Muscle layer of colon (tissue), 2 donors: ENCODE data around the gene SUMO3.
A peak's percentile ranks its signal among the peaks of the same experiment; 100 is the strongest.

ENCODE experiments used
- H3K27ac ChIP-seq: one replicate; pipeline ENCODE4 v1.7.0; 2013; ENCODE audit warnings: low read depth, mild to moderate bottlenecking, low read length, moderate library complexity
- H3K27me3 ChIP-seq, 2 donors: one replicate each; pipeline ENCODE4 v1.7.0; 2013; ENCODE audit warnings: low read length in 2 of 2, mild to moderate bottlenecking in 2 of 2; ENCODE audit not compliant: insufficient read depth in 2 of 2, control insufficient read depth in 1 of 2
- H3K36me3 ChIP-seq: one replicate; pipeline ENCODE4 v1.7.0; 2013; ENCODE audit warnings: mild to moderate bottlenecking, low read length; ENCODE audit not compliant: insufficient read depth
- H3K4me1 ChIP-seq: one replicate; pipeline ENCODE4 v1.7.0; 2013; ENCODE audit warnings: mild to moderate bottlenecking, low read length; ENCODE audit not compliant: insufficient read depth
- H3K4me3 ChIP-seq, 2 donors: one replicate each; pipeline ENCODE4 v1.7.0; 2013; ENCODE audit warnings: low read length in 2 of 2, low read depth in 1 of 2, mild to moderate bottlenecking in 1 of 2, moderate library complexity in 1 of 2
- H3K9ac ChIP-seq: one replicate; pipeline ENCODE4 v1.7.0; 2013; ENCODE audit warnings: low read length
- H3K9me3 ChIP-seq: one replicate; pipeline ENCODE4 v1.7.0; 2013; ENCODE audit warnings: mild to moderate bottlenecking, low read length
- donor health status: abdominal sarcoma.
- donor health status: Adenocarcinoma of cecum.

Gene SUMO3

DNA sequence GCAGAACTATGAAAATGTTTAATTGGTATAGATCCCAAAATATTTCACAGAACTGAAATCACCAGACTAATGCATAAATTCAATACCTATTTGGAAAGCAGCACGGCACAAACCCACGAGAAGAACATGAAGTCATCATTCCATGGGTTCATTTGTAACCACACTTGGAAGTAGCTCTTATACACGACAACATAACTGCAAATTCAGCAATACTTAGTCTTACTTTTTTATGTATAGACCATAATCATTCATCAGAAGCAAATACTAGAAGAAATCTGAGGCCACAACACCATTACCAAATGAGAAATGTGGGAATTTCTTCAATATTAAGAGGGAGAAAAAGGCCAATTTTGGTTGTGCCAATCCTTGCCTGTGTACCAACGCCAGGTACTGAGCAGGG is 12.0 kb downstream of the SUMO3 start:
- H3K36me3 ChIP-seq, result peaks cover 57% of the 10 kb centered on the region
- peaks cover 3% of the 10 kb centered on the region for H3K4me1 ChIP-seq
- H3K9me3 ChIP-seq, result no peaks in the 10 kb centered on the region
- H3K9ac ChIP-seq, result no peak overlapping the region
- H3K27ac ChIP-seq, result no peak overlapping the region
- H3K4me3 ChIP-seq, result no peak overlapping the region
- H3K27me3 ChIP-seq, result no peaks in the 10 kb centered on the region

DNA sequence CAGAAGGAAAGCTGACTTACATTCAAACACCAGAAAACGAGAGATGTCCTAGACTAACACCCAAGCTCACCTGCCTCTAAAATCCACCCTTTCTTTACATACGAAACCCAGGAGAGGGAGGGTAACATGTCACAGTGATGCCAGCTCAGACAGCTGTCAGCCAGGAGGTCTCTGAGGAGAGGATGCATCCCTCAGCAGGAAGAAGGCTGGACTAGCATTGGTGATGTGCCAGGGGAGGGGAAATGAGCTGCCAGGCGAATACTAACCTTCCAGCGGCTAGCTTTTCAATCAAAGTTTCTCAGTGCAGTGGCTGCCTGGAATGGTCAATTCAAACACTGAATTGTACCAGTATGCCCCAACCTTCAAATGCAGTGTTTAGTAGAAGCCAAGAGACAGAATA is 12.6 kb downstream of the SUMO3 start:
- Histone ChIP-seq H3K36me3 (peaks cover 54% of the 10 kb centered on the region), H3K9me3 (no peaks in the 10 kb centered on the region), H3K9ac (no peak overlapping the region), H3K4me3 (no peak overlapping the region), H3K27ac (no peak overlapping the region), H3K27me3 (no peaks in the 10 kb centered on the region), H3K4me1 (peaks cover 9% of the 10 kb centered on the region)

DNA sequence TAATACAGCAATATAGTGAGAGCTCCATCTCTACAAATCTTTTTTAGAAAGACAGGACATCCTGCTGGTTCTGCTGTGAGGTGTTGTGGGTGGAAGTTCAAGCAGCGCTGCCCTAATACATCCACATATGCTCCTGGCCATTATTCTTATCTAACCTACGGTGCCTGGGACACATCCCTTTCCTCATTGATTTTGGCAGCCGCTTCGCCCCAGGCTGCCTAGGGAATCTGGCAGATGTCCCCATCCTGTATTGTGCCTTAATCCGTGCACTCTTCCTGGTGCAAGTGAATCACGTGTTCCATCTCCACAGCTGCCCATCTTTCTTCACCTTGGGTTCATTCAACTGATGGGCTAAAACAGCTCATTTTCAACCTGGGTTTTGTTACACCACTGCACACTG is 13.1 kb downstream of the SUMO3 start:
- H3K4me3 ChIP-seq, result no peak overlapping the region
- no peaks in the 10 kb centered on the region for H3K9me3 ChIP-seq
- H3K9ac ChIP-seq, result no peak overlapping the region
- H3K27ac ChIP-seq, result no peak overlapping the region
- no peaks in the 10 kb centered on the region for H3K27me3 ChIP-seq
- H3K4me1 ChIP-seq, result peaks cover 14% of the 10 kb centered on the region
- peaks cover 50% of the 10 kb centered on the region for H3K36me3 ChIP-seq

DNA sequence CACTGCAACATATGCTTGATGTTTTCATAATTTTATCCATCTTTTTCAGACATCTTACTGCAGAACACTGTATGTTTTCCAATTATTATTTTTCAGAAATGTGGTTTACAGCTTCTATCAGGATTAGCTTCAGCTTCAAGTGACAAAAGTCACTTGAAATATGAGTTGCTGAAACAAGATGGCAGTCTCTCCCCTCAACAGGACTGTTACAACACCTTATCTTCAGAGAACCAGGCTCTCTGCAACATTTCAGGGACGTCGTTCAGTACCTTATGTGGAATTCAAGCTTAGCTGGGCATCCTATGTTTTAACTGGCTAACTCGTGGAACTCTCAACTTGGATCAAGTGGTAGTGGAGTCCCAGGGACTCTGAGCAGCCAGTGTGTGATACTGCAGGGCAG is 14.2 kb downstream of the SUMO3 start:
- no peak overlapping the region for H3K4me3 ChIP-seq
- H3K27ac ChIP-seq, result no peak overlapping the region
- H3K4me1 ChIP-seq, result peaks cover 20% of the 10 kb centered on the region
- H3K9me3 ChIP-seq, result no peaks in the 10 kb centered on the region
- peaks cover 41% of the 10 kb centered on the region for H3K36me3 ChIP-seq
- no peaks in the 10 kb centered on the region for H3K27me3 ChIP-seq
- no peak overlapping the region for H3K9ac ChIP-seq

DNA sequence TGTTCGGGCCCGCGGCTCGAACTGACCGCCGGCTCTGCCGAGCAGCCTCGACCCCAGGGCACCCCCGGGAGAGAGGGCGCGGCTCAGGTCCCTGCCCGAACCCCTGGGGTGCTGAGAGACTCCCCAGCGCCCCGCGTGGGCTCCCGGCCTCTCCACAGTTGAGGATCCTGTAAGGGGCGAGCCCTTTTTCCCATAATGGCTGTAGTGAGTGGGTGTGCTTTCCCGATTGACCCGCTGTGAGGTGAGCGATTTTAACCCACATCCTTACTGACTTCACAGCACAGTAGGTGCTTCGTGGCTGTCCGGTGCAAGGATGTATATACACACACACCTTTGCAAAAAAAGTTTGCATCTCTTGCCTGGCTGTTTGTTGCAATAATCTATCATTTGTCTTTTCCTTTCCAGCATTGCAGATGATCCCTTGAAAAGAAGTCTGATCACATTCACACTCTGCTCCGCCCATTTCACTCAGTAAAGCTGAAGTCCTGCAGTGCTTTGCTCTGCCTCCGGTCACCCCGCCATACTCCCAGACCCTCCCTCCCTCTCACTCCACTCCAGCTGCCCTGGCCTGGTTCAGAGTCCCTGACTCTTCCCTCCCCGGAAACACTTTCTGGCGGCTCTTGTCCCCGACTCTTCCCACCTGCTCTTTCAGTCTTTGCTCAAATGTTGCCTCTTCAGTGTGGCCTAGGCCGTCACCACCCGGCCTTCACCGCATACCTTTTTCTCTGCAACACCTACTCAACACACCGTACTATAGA is 15.3 kb downstream of the SUMO3 start:
- Histone ChIP-seq H3K9me3 (no peaks in the 10 kb centered on the region), H3K36me3 (peaks cover 36% of the 10 kb centered on the region), H3K4me3 (peak overlapping the region; percentile 90 to 92), H3K9ac (peak overlapping the region; percentile 42), H3K27ac (no peak overlapping the region), H3K27me3 (no peaks in the 10 kb centered on the region), H3K4me1 (peaks cover 20% of the 10 kb centered on the region)

DNA sequence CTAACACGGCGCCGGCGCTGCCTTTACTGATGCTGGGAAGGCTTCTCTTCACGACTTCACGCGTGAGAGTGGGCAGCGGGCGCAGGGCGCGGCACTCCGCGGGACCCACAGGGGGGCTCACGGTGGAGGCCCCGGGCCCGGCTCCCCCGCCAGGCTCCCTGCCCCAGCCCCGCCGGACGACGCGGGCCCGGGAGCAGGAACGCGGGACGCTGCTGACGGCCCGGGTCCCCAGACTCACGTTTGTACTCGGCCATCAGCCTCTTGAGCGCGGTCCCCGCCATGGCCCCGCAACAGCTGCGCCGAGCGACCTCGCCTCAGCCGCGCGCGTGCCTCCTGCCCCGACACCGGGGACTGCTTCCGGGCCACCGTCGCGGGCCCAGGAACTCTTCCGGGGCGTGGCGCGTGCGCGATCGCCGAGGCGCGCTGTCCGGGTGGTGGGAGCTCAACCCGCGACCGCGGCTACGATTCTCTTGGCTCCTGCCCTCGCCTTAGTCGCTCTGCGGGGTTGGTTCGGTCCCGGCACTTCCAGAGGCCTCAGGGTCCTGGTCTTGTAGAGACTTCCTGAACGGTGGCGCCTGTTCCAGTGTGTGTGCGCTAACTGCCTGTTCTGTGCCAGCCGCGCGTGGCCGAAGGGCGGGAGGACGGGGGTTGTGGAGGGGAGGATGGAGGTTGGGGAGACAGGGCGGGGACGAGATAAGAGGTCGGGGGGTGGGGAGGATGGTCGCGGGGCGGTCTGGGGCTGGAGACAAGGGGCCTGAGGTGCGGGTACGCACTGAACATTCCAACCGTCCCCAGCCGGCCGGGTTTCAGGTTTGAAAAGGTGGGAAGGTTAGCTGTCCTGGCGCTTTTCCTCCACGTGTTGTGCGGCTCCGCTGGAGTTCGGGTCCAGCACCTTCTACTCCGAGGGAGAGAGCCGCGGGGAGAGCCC is 16.1 kb downstream of the SUMO3 start, which contains the start of gene UBE2G2:
Gene UBE2G2, minus strand, starts transcription at position 353 of the 928 bp plus-strand sequence. Its CDS starts 72 bp downstream, at position 281.
- peak within 1 kb of the TSS; percentile 81 for H3K27ac ChIP-seq
- no peaks in the 10 kb centered on the region for H3K9me3 ChIP-seq
- peak within 1 kb of the TSS; percentile 43 for H3K9ac ChIP-seq
- peaks cover 20% of the 10 kb centered on the region for H3K4me1 ChIP-seq
- peak within 1 kb of the TSS; percentile 90 to 92 for H3K4me3 ChIP-seq
- H3K27me3 ChIP-seq, result no peaks in the 10 kb centered on the region
- H3K36me3 ChIP-seq, result peaks cover 28% of the 10 kb centered on the region

DNA sequence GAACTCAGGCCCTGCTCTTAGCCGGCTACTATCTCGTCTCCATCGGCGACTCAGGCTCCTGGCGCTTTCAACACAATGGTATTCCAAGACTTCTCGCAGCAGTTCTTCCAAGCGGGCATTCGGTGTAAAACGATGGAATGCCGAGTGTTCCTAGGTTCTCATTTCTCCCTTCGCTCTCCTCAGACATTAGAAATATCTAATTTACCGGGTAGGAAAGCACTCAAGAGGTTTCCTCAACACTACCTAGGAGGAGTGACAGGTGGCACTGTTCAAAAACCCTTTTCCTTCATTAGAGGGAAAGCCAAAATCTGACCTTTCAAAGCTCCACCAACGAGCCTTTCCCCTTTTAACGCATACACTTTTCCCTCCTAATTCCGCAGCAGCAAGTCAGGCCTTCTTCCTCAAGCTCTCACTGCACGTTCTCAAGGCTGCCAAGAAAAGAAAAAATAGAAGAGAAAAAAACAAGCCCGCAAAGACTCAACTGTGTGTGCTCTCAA is 16.8 kb downstream of the SUMO3 start:
- Histone ChIP-seq H3K36me3 (peaks cover 20% of the 10 kb centered on the region), H3K9me3 (no peaks in the 10 kb centered on the region), H3K4me3 (peak overlapping the region; percentile 90 to 92), H3K9ac (peak overlapping the region; percentile 43), H3K4me1 (peaks cover 20% of the 10 kb centered on the region), H3K27ac (peak overlapping the region; percentile 81), H3K27me3 (no peaks in the 10 kb centered on the region)

DNA sequence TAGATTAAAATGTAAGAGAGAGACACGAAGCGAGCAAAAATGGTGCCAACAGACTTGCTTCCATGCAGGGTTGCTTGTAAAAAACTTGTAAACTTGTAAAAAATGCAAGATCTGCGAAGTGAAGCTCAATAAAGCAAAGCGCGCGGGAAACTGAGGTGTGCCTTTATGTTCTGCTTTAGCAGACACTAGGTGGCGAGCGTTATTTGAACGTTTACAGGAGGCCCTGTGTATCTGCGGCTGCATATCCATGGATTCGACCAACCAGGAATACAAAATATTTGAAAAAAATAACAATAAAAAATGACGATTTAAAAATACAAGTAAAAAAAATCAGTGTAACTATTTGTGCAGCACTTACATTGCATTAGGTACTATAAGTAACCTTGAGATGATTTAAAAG is 17.8 kb downstream of the SUMO3 start:
- Histone ChIP-seq H3K27ac (no peak overlapping the region), H3K9ac (peak overlapping the region; percentile 43), H3K4me1 (peaks cover 20% of the 10 kb centered on the region), H3K4me3 (peak overlapping the region in 1 of 2 donors; percentile 90), H3K27me3 (no peaks in the 10 kb centered on the region), H3K36me3 (peaks cover 11% of the 10 kb centered on the region), H3K9me3 (no peaks in the 10 kb centered on the region)

DNA sequence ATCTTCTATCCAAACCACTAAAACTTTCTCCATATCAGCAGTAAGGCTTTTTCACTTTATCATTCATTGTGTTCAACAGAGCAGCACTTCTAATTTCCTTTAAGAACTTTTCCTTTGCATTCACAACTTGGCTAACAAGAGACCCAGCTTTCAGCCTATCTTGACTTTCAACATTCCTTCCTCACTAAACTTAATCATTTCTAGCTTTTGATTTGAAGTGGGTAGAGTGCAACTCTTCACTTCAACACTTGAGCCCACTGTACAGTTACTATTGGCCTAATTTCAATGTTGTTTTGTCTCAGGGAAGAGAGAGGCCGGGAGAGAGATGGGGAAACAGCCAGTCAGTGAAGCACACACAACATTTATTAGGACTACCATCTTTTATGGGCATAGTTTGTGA is 18.2 kb downstream of the SUMO3 start:
- no peak overlapping the region for H3K9ac ChIP-seq
- H3K4me3 ChIP-seq, result no peak overlapping the region
- no peak overlapping the region for H3K27ac ChIP-seq
- H3K4me1 ChIP-seq, result peaks cover 20% of the 10 kb centered on the region
- H3K27me3 ChIP-seq, result no peaks in the 10 kb centered on the region
- H3K36me3 ChIP-seq, result peaks cover 9% of the 10 kb centered on the region
- no peaks in the 10 kb centered on the region for H3K9me3 ChIP-seq

DNA sequence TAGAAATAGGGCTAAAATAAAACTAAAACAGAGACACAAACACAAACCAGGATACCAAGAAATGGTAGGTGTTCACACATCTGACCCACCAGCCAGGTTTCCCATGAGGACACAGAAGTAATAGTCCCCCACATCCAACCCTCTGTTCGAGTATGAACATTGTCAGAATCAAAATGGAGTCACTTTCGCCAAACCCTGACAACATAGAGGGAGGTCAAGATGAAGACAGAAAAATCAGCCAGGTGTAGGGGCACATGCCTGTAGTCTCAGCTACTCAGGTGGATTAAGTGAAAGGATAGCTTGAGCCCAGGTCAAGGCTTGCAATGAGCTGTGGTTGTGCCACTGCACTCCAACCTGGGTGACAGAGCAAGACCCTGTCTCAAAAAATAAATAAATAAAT is 20.1 kb downstream of the SUMO3 start:
- no peak overlapping the region for H3K27ac ChIP-seq
- H3K9me3 ChIP-seq, result no peaks in the 10 kb centered on the region
- H3K9ac ChIP-seq, result no peak overlapping the region
- H3K4me3 ChIP-seq, result no peak overlapping the region
- H3K4me1 ChIP-seq, result peaks cover 27% of the 10 kb centered on the region
- H3K36me3 ChIP-seq, result no peaks in the 10 kb centered on the region
- no peaks in the 10 kb centered on the region for H3K27me3 ChIP-seq

DNA sequence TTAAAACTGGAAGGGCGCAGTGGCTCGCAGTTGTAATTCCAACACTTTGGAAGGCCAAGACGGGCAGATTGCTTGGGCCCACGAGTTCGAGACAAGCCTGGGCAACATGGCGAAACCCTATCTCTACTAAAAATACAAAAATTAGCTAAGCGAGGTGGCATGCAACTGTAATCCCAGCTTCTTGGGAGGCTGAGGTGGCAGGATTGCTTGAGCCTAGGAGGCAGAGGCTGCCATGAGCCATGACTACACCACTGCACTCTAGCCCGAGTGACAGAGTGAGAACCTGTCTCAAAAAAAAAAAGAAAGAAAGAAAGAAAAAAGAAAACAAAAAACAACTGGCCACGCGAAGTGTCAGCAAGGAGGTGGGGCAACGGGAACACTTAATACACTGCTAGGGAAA is 22.5 kb downstream of the SUMO3 start:
- no peaks in the 10 kb centered on the region for H3K36me3 ChIP-seq
- peaks cover 21% of the 10 kb centered on the region for H3K4me1 ChIP-seq
- no peak overlapping the region for H3K9ac ChIP-seq
- no peak overlapping the region for H3K4me3 ChIP-seq
- H3K27me3 ChIP-seq, result no peaks in the 10 kb centered on the region
- no peaks in the 10 kb centered on the region for H3K9me3 ChIP-seq
- no peak overlapping the region for H3K27ac ChIP-seq
